H1 (cell line): Measurements from ENCODE around the gene KRT83. TPM values are rescaled to one million over a fixed set of nuclear protein-coding genes. Genes with fewer than 3 reads are reported as not detected.

Source experiments
- CTCF ChIA-PET: fragments of 300-600 bp; sonication (Branson Sonifier 250); formaldehyde crosslinking; loops from one replicate; lab custom pipeline; 2021; ENCODE audit not compliant: partially characterized antibody; lab: Charles Lee
- POLR2A ChIA-PET: fragments of 300-600 bp; sonication (Branson Sonifier 250); formaldehyde crosslinking; loops from one replicate; lab custom pipeline; 2021; ENCODE audit warnings: inconsistent platforms; ENCODE audit not compliant: partially characterized antibody; lab: Charles Lee
- DNase-seq, 2 experiments: peaks; one replicate each; pipeline versions ENCODE4 v3.0.0 to v3.0.0-alpha.2; 2010 to 2022; ENCODE audit warnings: low spot score in 2 of 2, low read depth in 1 of 2, mixed read lengths in 1 of 2
- FAIRE-seq: peaks from 2 replicates; lab custom pipeline; 2011; peaks lifted over from hg19 to GRCh38; lab: Jason Lieb, UNC
- H2AFZ ChIP-seq: 2 replicates; pipeline ENCODE4 v1.8.1; 2012; ENCODE audit warnings: low read length, inconsistent platforms
- H2AK5ac ChIP-seq: 2 replicates; pipeline ENCODE4 v1.6.1; 2013; ENCODE audit warnings: low read depth, low read length
- H2BK120ac ChIP-seq: replicated peaks from 2 replicates; pipeline ENCODE3; 2013; ENCODE audit warnings: low read depth, low read length, inconsistent platforms
- H2BK12ac ChIP-seq: 2 replicates; pipeline ENCODE4 v1.6.1; 2013; ENCODE audit warnings: low read depth, low read length
- H2BK15ac ChIP-seq: 2 replicates; pipeline ENCODE4 v1.6.1; 2013; ENCODE audit warnings: low read length
- H2BK20ac ChIP-seq: 2 replicates; pipeline ENCODE4 v1.6.1; 2013; ENCODE audit warnings: low read length
- H2BK5ac ChIP-seq: 2 replicates; pipeline ENCODE4 v1.6.1; 2013; ENCODE audit warnings: low read depth, low read length
- H3K14ac ChIP-seq: 2 replicates; pipeline ENCODE4 v1.6.1; 2013; ENCODE audit warnings: inconsistent platforms; ENCODE audit not compliant: insufficient read length
- H3K18ac ChIP-seq: 2 replicates; pipeline ENCODE4 v1.6.1; 2013; ENCODE audit warnings: low read length; ENCODE audit errors: extremely low read depth
- H3K23ac ChIP-seq: 2 replicates; pipeline ENCODE4 v1.6.1; 2013; ENCODE audit warnings: inconsistent platforms; ENCODE audit not compliant: insufficient read length
- H3K23me2 ChIP-seq: 2 replicates; pipeline ENCODE4 v1.6.1; 2013; ENCODE audit warnings: low read depth, low read length
- H3K27ac ChIP-seq: 2 replicates; pipeline ENCODE4 v1.6.1; 2011; ENCODE audit warnings: low read depth, low read length, inconsistent platforms
- H3K27me3 ChIP-seq, 4 experiments: replicated peaks in 1 of 4; 1 replicate in 1 of 4; 2 replicates in 3 of 4; pipeline versions ENCODE4 v1.6.1 to v1.8.1; 2011 to 2013; ENCODE audit warnings: low read length in 3 of 4, mild to moderate bottlenecking in 3 of 4, inconsistent platforms in 2 of 4, mixed read lengths in 2 of 4, moderate library complexity in 1 of 4; ENCODE audit not compliant: control insufficient read depth in 3 of 4, insufficient read depth in 3 of 4; ENCODE audit errors: extremely low read depth in 1 of 4
- H3K36me3 ChIP-seq, 4 experiments: 2 replicates each; pipeline versions ENCODE4 v1.6.1 to v1.8.1; 2011 to 2013; ENCODE audit warnings: mild to moderate bottlenecking in 4 of 4, low read length in 3 of 4, moderate library complexity in 2 of 4, control low read depth in 1 of 4, inconsistent platforms in 1 of 4; ENCODE audit not compliant: insufficient read depth in 4 of 4, control insufficient read depth in 2 of 4
- H3K4ac ChIP-seq: replicated peaks from 2 replicates; pipeline ENCODE3; 2013; ENCODE audit warnings: low read length, low read depth, mixed read lengths, inconsistent platforms; ENCODE audit not compliant: insufficient read length
- H3K4me1 ChIP-seq, 4 experiments: replicated peaks in 1 of 4; 1 replicate in 1 of 4; 2 replicates in 3 of 4; pipeline versions ENCODE4 v1.6.1 to v1.8.1; 2011 to 2013; ENCODE audit warnings: low read length in 3 of 4, inconsistent platforms in 2 of 4, mixed read lengths in 1 of 4; ENCODE audit not compliant: insufficient read depth in 4 of 4, control insufficient read depth in 3 of 4
- H3K4me2 ChIP-seq, 2 experiments: 2 replicates each; pipeline versions ENCODE4 v1.6.1 to v1.8.1; 2011 to 2013; ENCODE audit warnings: low read depth in 2 of 2, low read length in 2 of 2, control low read depth in 1 of 2, inconsistent platforms in 1 of 2, mild to moderate bottlenecking in 1 of 2; ENCODE audit not compliant: insufficient read depth in 1 of 2
- H3K4me3 ChIP-seq, 4 experiments: fragments of 200-600, 300-600 bp in 1 of 4; sonication (generic), shearing (Covaris generic), sonication (Bioruptor Twin) in 1 of 4; 2 replicates each; pipeline versions ENCODE4 v1.5.1 to v1.8.1; 2011 to 2016; ENCODE audit warnings: low read length in 4 of 4, low read depth in 3 of 4, control low read depth in 2 of 4, inconsistent platforms in 2 of 4, mild to moderate bottlenecking in 2 of 4, mixed read lengths in 1 of 4, moderate library complexity in 1 of 4; ENCODE audit not compliant: insufficient read depth in 2 of 4; ENCODE audit errors: extremely low read depth in 1 of 4
- H3K56ac ChIP-seq: replicated peaks from 2 replicates; pipeline ENCODE3; 2013; ENCODE audit warnings: low read depth, mild to moderate bottlenecking, mixed read lengths, low read length, inconsistent platforms; ENCODE audit not compliant: insufficient read length
- H3K79me1 ChIP-seq: 2 replicates; pipeline ENCODE4 v1.6.1; 2013; ENCODE audit warnings: low read depth, low read length, control low read depth
- H3K79me2 ChIP-seq, 2 experiments: 2 replicates each; pipeline versions ENCODE4 v1.6.1 to v1.8.1; 2012 to 2013; ENCODE audit warnings: low read length in 2 of 2, mild to moderate bottlenecking in 2 of 2, inconsistent platforms in 1 of 2; ENCODE audit not compliant: insufficient read depth in 2 of 2, control insufficient read depth in 1 of 2
- H3K9ac ChIP-seq, 4 experiments: replicated peaks in 1 of 4; 1 replicate in 1 of 4; 2 replicates in 3 of 4; pipeline versions ENCODE4 v1.6.1 to v1.8.1; 2011 to 2013; ENCODE audit warnings: low read depth in 3 of 4, low read length in 3 of 4, control low read depth in 2 of 4, mild to moderate bottlenecking in 2 of 4, moderate library complexity in 2 of 4, inconsistent platforms in 1 of 4; ENCODE audit errors: extremely low read depth in 1 of 4
- H3K9me3 ChIP-seq, 2 experiments: 2 replicates each; pipeline versions ENCODE4 v1.6.1 to v1.8.1; 2012 to 2013; ENCODE audit warnings: mild to moderate bottlenecking in 2 of 2, moderate library complexity in 2 of 2, control low read depth in 1 of 2, inconsistent platforms in 1 of 2, low read depth in 1 of 2, low read length in 1 of 2, mixed read lengths in 1 of 2; ENCODE audit not compliant: insufficient read depth in 2 of 2
- H4K20me1 ChIP-seq, 2 experiments: replicated peaks in 1 of 2; 2 replicates each; pipeline versions ENCODE3 to v1.8.1; 2011 to 2013; ENCODE audit warnings: inconsistent platforms in 2 of 2, low read length in 2 of 2, mild to moderate bottlenecking in 1 of 2; ENCODE audit not compliant: insufficient read depth in 2 of 2, control insufficient read depth in 1 of 2
- H4K5ac ChIP-seq: 2 replicates; pipeline ENCODE4 v1.6.1; 2013; ENCODE audit warnings: low read length, low read depth, mixed read lengths, inconsistent platforms; ENCODE audit not compliant: insufficient read length
- H4K8ac ChIP-seq: 2 replicates; pipeline ENCODE4 v1.8.0; 2013; ENCODE audit warnings: mild to moderate bottlenecking, moderate library complexity, low read length, inconsistent platforms; ENCODE audit not compliant: insufficient read depth; ENCODE audit errors: extremely low read depth
- H4K91ac ChIP-seq: replicated peaks from 2 replicates; pipeline ENCODE3; 2013; ENCODE audit warnings: low read length, mixed read lengths, inconsistent platforms; ENCODE audit not compliant: insufficient read length
- KDM1A ChIP-seq: fragments of 200-600, 300-600 bp; sonication (generic); IDR thresholded peaks from 2 replicates; pipeline ENCODE4 v1.7.1; 2016; ENCODE audit warnings: mild to moderate bottlenecking, low read length, borderline replicate concordance
- TAF7 ChIP-seq: optimal IDR thresholded peaks from 2 replicates; pipeline ENCODE3; 2011; ENCODE audit warnings: low read depth, mild to moderate bottlenecking, inconsistent platforms, low read length, moderate library complexity, borderline replicate concordance
- WGBS, 2 experiments: shearing (Covaris generic) in 1 of 2; methylation state at CpG; one replicate each; pipeline versions ENCODE4 v1.1.6 to v1.1.7; 2013 to 2015; ENCODE audit warnings: low lambda C conversion rate in 2 of 2, mixed read lengths in 2 of 2, inconsistent platforms in 1 of 2, low coverage in 1 of 2, missing lambda C conversion rate in 1 of 2; ENCODE audit not compliant: insufficient replicate concordance in 2 of 2, insufficient coverage in 1 of 2, insufficient read length in 1 of 2; ENCODE audit errors: extremely low coverage in 1 of 2, missing lambda C conversion rate in 1 of 2; 5-methylcytosine and 5-hydroxymethylcytosine counted together
- polyA plus RNA-seq, 7 experiments: library from polyadenylated mRNA; depleted of rRNA in 3 of 7; stranded (reverse) in 5 of 7; unstranded in 2 of 7; fragments of >200 nt in 5 of 7; fragments of 200-250 nt in 2 of 7; gene quantifications; 1 replicate in 5 of 7; 2 replicates in 1 of 7; 4 replicates in 1 of 7; pipeline versions ENCODE4 v1.2.1 to v1.2.3, GENCODE V29; 2011 to 2013; ENCODE audit warnings: missing spikeins in 2 of 7, mixed read lengths in 2 of 7
- total RNA-seq: library from RNA; stranded (reverse); fragmentation: NEBNext Ultra II Directional; extraction: Animal tissue kit (Norgen Biotek cat#: 25700); gene quantifications from 2 replicates; pipeline ENCODE4 v1.2.1, GENCODE V29; 2021

Gene KRT83
- total and polyA plus RNA-seq, 2 of the 8 experiments (the other 6 are each of a cell fraction or from before 2014, with no cell fraction given), result not detected

- Histone ChIP-seq H3K36me3 (no peaks in the 10 kb centered on the region), H2BK5ac (no peak overlapping the region), H3K14ac (no peak overlapping the region), H3K9me3 (no peaks in the 10 kb centered on the region; a peak in 1 of 4 replicates), H3K56ac (no peak overlapping the region), H3K4me3 (no peak overlapping the region), H3K9ac (no peak overlapping the region), H2BK20ac (no peak overlapping the region), H2BK12ac (no peak overlapping the region), H3K4me2 (no peak overlapping the region), H4K5ac (no peak overlapping the region), H2AK5ac (no peak overlapping the region), H4K8ac (no peak overlapping the region), H2BK15ac (no peak overlapping the region), H3K27me3 (no peaks in the 10 kb centered on the region), H3K79me1 (no peaks in the 10 kb centered on the region), H3K23me2 (no peaks in the 10 kb centered on the region), H3K27ac (no peak overlapping the region), H2BK120ac (no peak overlapping the region), H3K4me1 (no peaks in the 10 kb centered on the region), H4K91ac (no peak overlapping the region), H3K23ac (no peak overlapping the region), H2AFZ (no peak overlapping the region), H3K4ac (no peak overlapping the region), H3K79me2 (no peaks in the 10 kb centered on the region), H3K18ac (no peak overlapping the region), H4K20me1 (no peaks in the 10 kb centered on the region)
- TF ChIP-seq TAF7, result no peak
- TF ChIP-seq KDM1A, result no peak
- CTCF ChIA-PET, result interaction anchor here (1.0 kb wide), 1 partner anchor 46 kb away, joined by 3 read pairs; no protein-coding TSS in a partner anchor
- no peak for FAIRE-seq
- 91% methylated on average over 18 of the region's 20 CpGs; no CpG with 5 or more reads in 1 of the 2 experiments for WGBS, 2 experiments
- POLR2A ChIA-PET, result no interaction called here
- no peak for DNase-seq
These were observed 35.8 kb upstream of the KRT83 start for GRCh38 chr12:52356762-52357580.
